Mesendoderm (in vitro differentiated cells): ENCODE measurements around the gene ALDH8A1.
"Not testable (repeated sequence)": the region's sequence is repeated elsewhere in the genome, so short reads cannot be mapped to it uniquely, and the experiment has no call there.

Experiments
- DNase-seq: peaks from one replicate; pipeline ENCODE4 v3.0.0; 2013
- H2AK5ac ChIP-seq: 2 replicates; pipeline ENCODE4 v1.6.1; 2013; ENCODE audit warnings: low read length, inconsistent platforms
- H2BK120ac ChIP-seq: 2 replicates; pipeline ENCODE4 v1.6.1; 2013; ENCODE audit warnings: low read depth, mild to moderate bottlenecking, low read length, moderate library complexity, mixed read lengths
- H2BK15ac ChIP-seq: replicated peaks from 2 replicates; pipeline ENCODE4 v1.6.1; 2013; ENCODE audit warnings: low read depth, mild to moderate bottlenecking, moderate library complexity
- H2BK5ac ChIP-seq: 2 replicates; pipeline ENCODE4 v1.6.1; 2013; ENCODE audit warnings: low read length, inconsistent platforms
- H3K18ac ChIP-seq: 2 replicates; pipeline ENCODE4 v1.6.1; 2013; ENCODE audit warnings: mild to moderate bottlenecking, low read length, mixed read lengths
- H3K23ac ChIP-seq: one replicate; pipeline ENCODE4 v1.6.1; 2013; ENCODE audit warnings: low read length
- H3K27ac ChIP-seq: 2 replicates; pipeline ENCODE4 v1.5.1; 2013; ENCODE audit warnings: low read depth, mild to moderate bottlenecking, inconsistent platforms, low read length, moderate library complexity
- H3K27me3 ChIP-seq: 2 replicates; pipeline ENCODE4 v1.6.1; 2013; ENCODE audit warnings: low read length, control low read depth, mild to moderate bottlenecking, inconsistent platforms; ENCODE audit not compliant: insufficient read depth, poor library complexity
- H3K36me3 ChIP-seq: 2 replicates; pipeline ENCODE4 v1.6.1; 2013; ENCODE audit warnings: low read length, inconsistent platforms; ENCODE audit not compliant: control insufficient read depth, insufficient read depth
- H3K4ac ChIP-seq: one replicate; pipeline ENCODE4 v1.6.1; 2013; ENCODE audit warnings: low read depth, mild to moderate bottlenecking, low read length, moderate library complexity
- H3K4me1 ChIP-seq: 2 replicates; pipeline ENCODE4 v1.6.1; 2013; ENCODE audit warnings: low read depth, low read length, inconsistent platforms; ENCODE audit not compliant: control insufficient read depth
- H3K4me2 ChIP-seq: 2 replicates; pipeline ENCODE4 v1.6.1; 2013; ENCODE audit warnings: low read length
- H3K4me3 ChIP-seq: 2 replicates; pipeline ENCODE4 v1.5.1; 2013; ENCODE audit warnings: mild to moderate bottlenecking, low read length
- H3K56ac ChIP-seq: one replicate; pipeline ENCODE4 v1.6.1; 2013; ENCODE audit warnings: low read length
- H3K79me1 ChIP-seq: 2 replicates; pipeline ENCODE4 v1.6.1; 2013; ENCODE audit warnings: low read length, inconsistent platforms
- H3K79me2 ChIP-seq: 2 replicates; pipeline ENCODE4 v1.6.1; 2013; ENCODE audit warnings: mild to moderate bottlenecking, low read length; ENCODE audit not compliant: control insufficient read depth, insufficient read depth
- H3K9ac ChIP-seq: 2 replicates; pipeline ENCODE4 v1.6.1; 2013; ENCODE audit warnings: low read length, inconsistent platforms
- H4K5ac ChIP-seq: one replicate; pipeline ENCODE4 v1.6.1; 2013; ENCODE audit warnings: low read length
- H4K8ac ChIP-seq: one replicate; pipeline ENCODE4 v1.6.1; 2013; ENCODE audit warnings: low read depth, mild to moderate bottlenecking, control low read depth, low read length, moderate library complexity
- WGBS: extraction: QIAGEN DNeasy Blood & Tissue Kit; methylation state at CpG from one replicate; pipeline ENCODE4 v1.1.7; 2013; ENCODE audit warnings: low lambda C conversion rate, missing lambda C conversion rate; ENCODE audit not compliant: insufficient coverage; ENCODE audit errors: extremely low coverage; 5-methylcytosine and 5-hydroxymethylcytosine counted together

The ALDH8A1 gene

GRCh38 chr6:134904731-134905130 lies 45.2 kb downstream of the ALDH8A1 start:
- not testable (repeated sequence) for H4K5ac ChIP-seq

GRCh38 chr6:134903448-134903847 lies 46.5 kb downstream of the ALDH8A1 start:
- Histone ChIP-seq H2BK15ac (no peak overlapping the region), H3K4me1 (no peaks in the 10 kb centered on the region), H3K79me1 (no peaks in the 10 kb centered on the region), H3K4ac (no peak overlapping the region), H3K9ac (no peak overlapping the region), H2BK120ac (no peak overlapping the region), H3K4me2 (no peak overlapping the region), H2AK5ac (no peak overlapping the region), H3K18ac (no peak overlapping the region), H3K36me3 (no peaks in the 10 kb centered on the region), H3K27me3 (no peaks in the 10 kb centered on the region), H3K23ac (no peak overlapping the region), H3K56ac (no peak overlapping the region), H3K79me2 (no peaks in the 10 kb centered on the region), H2BK5ac (no peak overlapping the region), H4K5ac (no peak overlapping the region), H3K4me3 (no peak overlapping the region), H4K8ac (no peak overlapping the region), H3K27ac (no peak overlapping the region)
- no CpG with 5 or more reads among the region's 9 CpGs for WGBS
- no peak for DNase-seq

More at GRCh38 chr6:134904731-134905130, 45.2 kb downstream of the ALDH8A1 start:
- H3K4me3 ChIP-seq, H3K4me2 ChIP-seq, H4K8ac ChIP-seq, H3K79me2 ChIP-seq, H3K4ac ChIP-seq, H3K56ac ChIP-seq, DNase-seq, H3K9ac ChIP-seq, H3K18ac ChIP-seq, H2AK5ac ChIP-seq, H3K27ac ChIP-seq, H3K79me1 ChIP-seq, H2BK120ac ChIP-seq, H2BK5ac ChIP-seq, H3K23ac ChIP-seq, H3K36me3 ChIP-seq, H2BK15ac ChIP-seq, H3K27me3 ChIP-seq, H3K4me1 ChIP-seq: not testable (repeated sequence)
- no CpG with 5 or more reads among the region's 42 CpGs for WGBS

- H3K36me3 ChIP-seq, result no peaks in the 10 kb centered on the region
- no peak overlapping the region for H2BK120ac ChIP-seq
- WGBS, result no CpG with 5 or more reads among the region's 3 CpGs
- no peak overlapping the region for H3K27ac ChIP-seq
- no peak overlapping the region for H4K5ac ChIP-seq
- no peak overlapping the region for H3K23ac ChIP-seq
- no peak overlapping the region for H3K4me3 ChIP-seq
- H3K4me1 ChIP-seq, result no peaks in the 10 kb centered on the region
- H3K56ac ChIP-seq, result no peak overlapping the region
- no peak overlapping the region for H2BK5ac ChIP-seq
- no peak overlapping the region for H3K4me2 ChIP-seq
- H3K4ac ChIP-seq, result no peak overlapping the region
- H3K9ac ChIP-seq, result no peak overlapping the region
- no peak overlapping the region for H3K18ac ChIP-seq
- DNase-seq, result no peak
- no peaks in the 10 kb centered on the region for H3K79me2 ChIP-seq
- no peaks in the 10 kb centered on the region for H3K79me1 ChIP-seq
- no peak overlapping the region for H2BK15ac ChIP-seq
- no peaks in the 10 kb centered on the region for H3K27me3 ChIP-seq
- no peak overlapping the region for H2AK5ac ChIP-seq
- H4K8ac ChIP-seq, result no peak overlapping the region
Measured at GRCh38 chr6:134902936-134903335, 47.0 kb downstream of the ALDH8A1 start.

GRCh38 chr6:134902074-134902861 lies 47.6 kb downstream of the ALDH8A1 start:
- DNase-seq, result peak; percentile 80
- Histone ChIP-seq H2BK5ac (no peak overlapping the region), H3K4me2 (no peak overlapping the region), H3K4me1 (no peaks in the 10 kb centered on the region), H3K27me3 (no peaks in the 10 kb centered on the region), H3K23ac (no peak overlapping the region), H3K4ac (no peak overlapping the region), H2BK15ac (no peak overlapping the region), H3K27ac (no peak overlapping the region), H3K79me2 (no peaks in the 10 kb centered on the region), H4K5ac (no peak overlapping the region), H2BK120ac (no peak overlapping the region), H3K9ac (no peak overlapping the region), H3K18ac (no peak overlapping the region), H3K56ac (no peak overlapping the region), H3K79me1 (no peaks in the 10 kb centered on the region), H3K36me3 (no peaks in the 10 kb centered on the region), H2AK5ac (no peak overlapping the region), H3K4me3 (no peak overlapping the region), H4K8ac (no peak overlapping the region)
- no CpG with 5 or more reads among the region's 9 CpGs for WGBS

- Histone ChIP-seq H4K5ac (no peak overlapping the region), H2AK5ac (no peak overlapping the region), H3K4me3 (no peak overlapping the region), H3K18ac (no peak overlapping the region), H3K9ac (no peak overlapping the region), H3K27me3 (no peaks in the 10 kb centered on the region), H3K27ac (no peak overlapping the region), H3K4ac (no peak overlapping the region), H4K8ac (no peak overlapping the region), H3K79me2 (no peaks in the 10 kb centered on the region), H3K79me1 (no peaks in the 10 kb centered on the region), H2BK120ac (no peak overlapping the region), H3K56ac (no peak overlapping the region), H3K23ac (no peak overlapping the region), H3K36me3 (no peaks in the 10 kb centered on the region), H2BK15ac (no peak overlapping the region), H3K4me1 (no peaks in the 10 kb centered on the region), H3K4me2 (no peak overlapping the region), H2BK5ac (no peak overlapping the region)
- no CpG with 5 or more reads among the region's 4 CpGs for WGBS
- DNase-seq, result no peak
Measured at GRCh38 chr6:134898575-134898974, 51.3 kb downstream of the ALDH8A1 start.

GRCh38 chr6:134898166-134898565 lies 51.7 kb downstream of the ALDH8A1 start:
- H3K4me3 ChIP-seq, H2BK15ac ChIP-seq, H2BK120ac ChIP-seq, H3K9ac ChIP-seq, H2AK5ac ChIP-seq, H3K79me2 ChIP-seq, H3K18ac ChIP-seq, H3K4me1 ChIP-seq, DNase-seq, H3K23ac ChIP-seq, H3K56ac ChIP-seq, H3K4me2 ChIP-seq, H3K4ac ChIP-seq, H3K79me1 ChIP-seq, H4K8ac ChIP-seq, H3K27me3 ChIP-seq, H2BK5ac ChIP-seq, H3K27ac ChIP-seq, H4K5ac ChIP-seq, H3K36me3 ChIP-seq: not testable (repeated sequence)
- WGBS, result no CpG with 5 or more reads among the region's 5 CpGs
